ENCODE results near the gene TRIM10.

- TF ChIP-seq CTCF (IDR thresholded peaks at IDR 0.05), result no peak
- no peak for TF ChIP-seq POLR2A (IDR thresholded peaks at IDR 0.05)
Observed at GRCh38 chr6:30111266-30111856, 49.6 kb downstream of the TRIM10 start.

All from suprapubic skin (tissue), 3 donors.